HG03097 (cell line): Measurements from ENCODE around the gene GJA5.
"Not testable (repeated sequence)": the region's sequence is repeated elsewhere in the genome, so short reads cannot be mapped to it uniquely, and the experiment has no call there.

ENCODE experiments used
- ATAC-seq: cut with Tn5 transposase; IDR thresholded peaks from one replicate; pipeline ENCODE4 v1.9.1; 2021; ENCODE audit not compliant: unreplicated experiment, low FRiP score

GJA5 gene

DNA sequence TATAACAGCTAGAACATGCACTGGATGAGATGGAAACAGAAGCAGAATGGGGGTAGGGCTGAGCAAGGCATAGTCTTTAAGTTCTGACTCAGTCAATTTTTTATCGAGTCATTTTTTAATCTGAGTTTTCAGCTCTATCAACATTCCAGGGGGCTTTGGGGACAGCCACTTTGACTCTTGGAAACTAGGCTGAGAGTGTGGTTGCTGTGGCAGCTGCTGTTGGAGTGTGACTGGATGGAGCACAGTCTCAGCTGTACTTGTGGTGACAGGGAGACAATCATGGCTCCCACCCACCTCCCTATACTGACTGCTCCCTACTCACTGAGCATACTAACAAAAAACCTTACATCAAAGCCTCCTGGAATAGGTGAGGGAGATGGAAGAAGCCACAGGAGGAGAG, 25.0 kb downstream of the GJA5 start:
- ATAC-seq, result no peak

DNA sequence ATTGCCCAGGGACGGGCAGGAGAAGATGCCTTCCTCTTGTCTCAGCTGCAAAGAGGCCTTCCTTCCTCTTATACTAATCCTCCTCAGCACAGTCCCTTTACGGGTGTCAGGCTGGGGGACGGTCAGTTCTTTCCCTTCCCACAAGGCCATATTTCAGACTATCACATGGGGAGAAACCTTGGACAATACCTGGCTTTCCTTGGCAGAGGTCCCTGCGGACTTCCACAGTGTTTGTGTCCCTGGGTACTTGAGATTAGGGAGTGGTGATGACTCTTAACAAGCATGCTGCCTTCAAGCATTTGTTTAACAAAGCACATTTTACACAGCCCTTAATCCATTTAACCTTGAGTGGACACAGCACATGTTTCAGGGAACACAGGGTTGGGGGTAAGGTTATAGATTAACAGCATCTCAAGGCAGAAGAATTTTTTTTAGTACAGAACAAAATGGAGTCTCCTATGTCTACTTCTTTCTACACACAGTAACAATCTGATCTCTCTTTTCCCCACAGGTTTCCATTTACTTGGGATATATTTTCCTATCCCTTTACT, 26.0 kb downstream of the GJA5 start:
- not testable (repeated sequence) for ATAC-seq

DNA sequence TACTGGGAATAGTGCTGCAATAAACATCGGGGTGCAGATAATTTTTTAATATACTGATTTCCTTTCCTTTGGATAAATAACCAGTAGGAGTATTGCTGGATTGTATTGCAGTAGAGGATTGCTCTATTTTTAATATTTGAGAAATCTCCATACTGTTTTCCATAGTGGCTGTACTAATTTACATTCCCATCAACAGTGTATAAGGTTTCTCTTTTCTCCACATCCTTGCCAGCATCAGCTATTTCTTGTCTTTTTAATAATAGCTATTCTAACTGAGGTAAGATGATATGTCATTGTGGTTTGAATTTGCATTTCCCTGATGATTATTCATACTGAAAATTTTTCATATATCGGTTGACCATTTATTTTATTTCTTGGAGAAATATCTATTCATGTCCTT, 31.1 kb downstream of the GJA5 start:
- ATAC-seq, result no peak

DNA sequence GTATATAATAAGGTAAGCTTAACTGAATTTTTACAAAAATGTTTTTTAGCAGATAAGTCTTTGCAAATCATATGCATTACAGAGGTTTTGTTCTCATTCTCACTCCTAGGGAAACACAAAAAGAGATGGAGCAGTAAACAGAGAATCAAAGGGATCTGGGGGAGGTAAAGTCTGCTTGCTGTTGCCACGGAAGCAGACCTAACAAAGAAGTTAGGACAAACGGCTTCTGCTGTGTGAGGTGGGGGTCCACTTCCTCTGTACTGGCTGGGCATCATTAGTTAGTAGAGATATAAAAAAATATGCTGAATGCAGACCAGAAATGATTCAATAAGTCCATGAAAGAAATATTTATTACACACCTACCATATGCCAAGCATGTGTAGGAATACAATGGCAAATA, 34.2 kb downstream of the GJA5 start:
- no peak for ATAC-seq

DNA sequence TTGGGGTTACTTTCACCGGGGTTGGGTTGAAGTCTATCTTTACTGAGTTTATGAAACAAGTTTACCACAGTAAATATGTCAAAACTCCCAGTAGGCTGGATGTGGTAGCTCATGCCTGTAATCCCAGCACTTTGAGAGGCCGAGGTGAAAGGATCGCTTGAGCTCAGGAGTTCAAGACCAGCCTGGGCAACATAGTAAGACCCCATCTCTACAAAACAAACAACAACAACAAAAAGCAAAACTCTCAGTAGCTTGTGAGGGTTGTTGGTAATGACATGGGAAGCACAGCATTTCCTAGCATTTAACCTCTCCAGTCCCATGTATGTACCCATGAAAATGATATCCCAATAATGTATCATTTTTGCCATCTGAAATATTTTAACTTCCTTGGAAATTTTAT, 34.7 kb downstream of the GJA5 start:
- ATAC-seq, result no peak

DNA sequence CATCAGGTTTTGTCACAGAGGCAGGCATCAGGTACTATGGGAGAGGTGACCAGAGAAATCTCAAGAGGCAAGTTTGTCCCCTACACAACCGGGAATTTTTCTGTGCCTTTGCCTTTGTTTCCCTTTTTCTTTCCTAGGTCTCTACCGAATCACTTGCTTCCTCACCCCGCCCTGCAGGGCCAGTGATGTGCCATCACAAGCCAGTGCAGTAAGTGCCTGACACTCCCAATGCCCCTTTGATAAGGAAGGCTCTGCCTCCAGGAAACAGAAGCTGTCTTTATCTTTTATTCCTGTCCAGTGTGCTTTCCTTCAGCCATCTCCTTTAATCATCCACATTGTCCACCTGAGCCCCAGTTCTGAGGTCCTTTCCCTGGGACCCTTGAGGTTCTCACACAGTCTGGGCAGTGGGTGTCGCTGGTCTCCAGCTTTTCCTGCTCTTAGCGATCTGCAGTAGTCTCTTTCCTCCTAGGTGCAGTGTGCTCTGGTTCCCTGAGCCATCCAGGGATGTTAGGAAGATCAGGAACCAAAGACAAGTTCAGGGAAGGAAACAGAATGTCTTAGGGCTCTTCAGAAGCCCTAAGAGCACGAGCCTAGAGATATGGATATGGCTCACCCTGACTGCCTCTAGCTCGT, 36.6 kb downstream of the GJA5 start:
- ATAC-seq, result no peak

DNA sequence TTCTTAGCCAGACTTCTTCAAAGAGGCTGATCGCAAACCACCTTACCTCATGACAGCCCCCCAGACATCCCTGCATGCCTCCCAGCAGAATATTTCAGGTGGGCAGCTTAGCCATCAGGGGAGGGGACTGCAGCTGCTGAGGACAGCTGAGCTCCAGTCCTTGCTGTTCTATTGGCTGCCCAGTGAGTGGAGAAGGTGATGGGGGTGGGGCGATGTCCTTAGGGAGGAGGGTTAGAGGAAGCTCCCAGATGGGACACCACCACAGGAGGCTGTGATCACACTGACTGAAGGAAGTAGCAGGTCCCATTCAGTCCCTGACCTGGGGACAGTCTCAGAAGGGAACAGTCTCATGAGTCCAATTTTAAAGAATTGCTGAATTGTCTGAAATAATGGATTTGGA, 38.3 kb downstream of the GJA5 start:
- no peak for ATAC-seq

DNA sequence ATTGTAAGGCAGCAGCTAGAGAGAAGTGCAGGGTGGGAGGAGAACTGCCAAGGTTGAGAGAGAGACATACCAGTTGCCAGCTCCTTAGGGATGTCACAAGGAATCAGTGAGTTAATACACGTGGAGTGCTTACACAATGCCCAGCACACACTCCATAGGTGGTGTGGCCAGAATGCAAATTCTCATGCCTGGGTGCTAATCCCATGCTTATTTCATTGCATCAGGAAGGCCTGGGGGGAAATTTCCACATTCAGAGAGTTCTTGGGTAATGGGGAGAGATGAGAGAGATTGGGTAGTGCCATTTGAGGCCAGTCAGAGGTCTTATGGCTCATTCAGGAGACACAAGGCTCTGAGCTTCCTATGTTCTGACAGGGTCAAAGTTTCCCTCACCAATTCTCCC, 38.7 kb downstream of the GJA5 start:
- no peak for ATAC-seq

DNA sequence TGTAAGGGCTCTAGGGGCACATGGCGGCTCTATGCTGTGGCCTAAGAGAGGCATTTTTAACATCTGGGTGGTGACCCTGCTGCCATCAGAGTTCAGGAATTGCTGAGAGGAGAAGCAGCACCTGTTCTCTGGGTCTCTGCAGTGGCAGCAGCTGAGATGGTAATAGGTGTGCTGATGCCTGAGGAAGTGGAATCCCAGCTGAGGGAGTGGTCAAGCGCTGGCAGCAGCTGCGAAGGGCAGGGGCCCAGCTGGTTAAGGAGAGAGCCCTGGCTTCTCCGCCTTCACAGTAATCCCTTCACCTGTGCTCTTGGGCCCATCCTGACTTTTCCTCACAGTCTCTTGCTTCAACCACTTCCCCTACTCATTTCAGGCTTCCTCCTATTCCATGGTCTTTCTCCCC, 39.8 kb downstream of the GJA5 start:
- no peak for ATAC-seq

DNA sequence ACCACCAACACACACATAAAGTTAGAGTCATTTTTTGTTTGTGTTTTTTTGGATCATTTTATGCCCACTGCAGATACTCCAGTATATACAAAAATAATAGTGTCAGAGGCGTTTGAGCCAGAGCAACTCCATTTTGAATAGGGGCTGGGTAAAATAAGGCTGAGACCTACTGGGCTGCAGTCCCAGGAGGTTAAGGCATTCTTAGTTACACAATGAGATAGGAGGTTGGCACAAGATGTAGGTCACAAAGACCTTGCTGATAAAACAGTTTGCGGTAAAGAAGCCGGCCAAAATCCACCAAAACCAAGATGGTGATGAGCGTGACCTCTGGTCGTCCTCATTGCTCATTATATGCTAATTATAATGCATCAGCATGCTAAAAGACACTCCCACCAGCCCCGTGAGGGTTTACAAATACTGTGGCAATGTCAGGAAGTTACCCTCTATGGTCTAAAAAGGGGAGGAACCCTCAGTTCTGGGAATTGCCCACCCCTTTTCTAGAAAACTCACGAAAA, 40.6 kb downstream of the GJA5 start:
- ATAC-seq, result no peak

DNA sequence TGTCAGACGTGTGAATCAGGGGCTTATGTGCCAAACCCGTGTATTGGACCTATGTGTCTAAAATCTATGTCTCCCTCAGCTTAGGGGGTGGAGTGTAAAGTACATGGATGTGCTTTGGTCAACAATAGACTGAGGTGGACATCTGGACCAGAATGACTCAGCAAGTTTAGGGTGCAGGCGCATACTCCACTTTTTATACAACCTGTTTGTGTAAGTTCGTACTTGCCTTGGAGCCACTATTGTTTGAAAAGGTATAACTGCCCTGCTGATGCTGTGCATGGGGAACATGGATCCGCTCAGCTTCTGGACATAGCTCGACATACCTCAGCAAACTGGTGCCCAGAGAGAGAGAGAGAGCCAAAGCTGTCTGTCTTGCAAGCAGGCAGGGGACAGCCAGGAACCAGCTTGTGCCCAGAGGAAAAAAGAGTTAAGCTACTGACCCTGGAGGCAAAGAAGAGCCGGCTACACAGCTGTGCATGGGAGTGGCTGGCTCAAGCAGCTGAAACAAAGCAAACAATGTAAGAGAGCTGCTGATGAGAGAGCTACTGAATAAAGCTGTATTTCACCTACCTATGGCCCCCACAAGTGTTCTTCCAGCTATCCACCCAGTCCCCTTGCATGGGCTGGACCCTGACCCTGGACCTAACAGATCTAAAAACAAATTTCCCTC, 41.2 kb downstream of the GJA5 start:
- ATAC-seq, result no peak

DNA sequence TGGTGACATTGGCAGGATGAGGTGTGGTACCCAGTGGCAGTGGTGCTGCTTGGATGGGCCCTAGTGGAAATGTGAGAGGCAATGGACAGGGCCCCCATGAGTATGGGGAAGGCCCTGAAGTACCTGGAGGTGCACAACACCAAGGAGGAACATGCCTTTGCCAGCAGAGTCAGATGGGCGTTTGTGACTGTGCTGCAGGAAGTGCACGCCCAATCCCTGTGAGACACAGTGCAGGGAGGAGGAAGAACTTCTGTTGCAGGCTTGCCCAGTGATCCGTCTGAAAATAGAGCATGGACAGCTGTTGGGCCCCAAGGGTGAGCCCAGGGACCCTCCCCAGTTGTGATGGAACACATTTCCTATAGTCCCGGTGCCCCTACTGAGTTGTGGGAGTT, 42.7 kb downstream of the GJA5 start:
- no peak for ATAC-seq

DNA sequence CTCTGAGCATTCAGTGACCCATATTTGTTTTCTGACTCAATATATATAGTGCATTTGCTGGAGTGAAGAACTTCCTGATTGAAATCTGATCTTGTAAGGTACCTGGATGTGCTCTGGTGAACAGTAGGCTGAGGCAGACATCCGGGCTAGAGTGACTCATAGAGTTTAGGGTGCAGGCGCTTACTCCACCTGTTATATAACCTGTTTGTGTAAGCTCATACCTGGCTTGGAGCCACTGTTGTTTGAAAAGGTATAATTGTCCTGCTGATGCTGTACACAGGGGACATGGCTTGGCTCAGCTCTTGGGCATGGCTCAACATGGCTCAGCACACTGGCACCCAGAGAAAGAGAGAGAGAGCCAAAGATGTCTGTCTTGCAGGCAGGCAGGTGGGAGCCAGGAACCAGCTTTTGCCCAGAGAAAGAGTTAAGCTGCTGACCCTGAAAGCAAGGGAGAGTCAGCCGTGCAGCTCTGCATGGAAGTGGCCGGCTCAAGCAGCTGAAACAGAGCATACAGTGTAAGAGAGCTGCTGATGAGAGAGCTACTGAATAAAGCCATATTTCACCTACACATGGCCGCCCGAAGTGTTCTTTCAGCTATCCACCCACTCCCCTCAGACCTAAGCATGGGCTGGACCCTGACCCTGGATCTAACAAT, 43.2 kb downstream of the GJA5 start:
- ATAC-seq, result no peak

DNA sequence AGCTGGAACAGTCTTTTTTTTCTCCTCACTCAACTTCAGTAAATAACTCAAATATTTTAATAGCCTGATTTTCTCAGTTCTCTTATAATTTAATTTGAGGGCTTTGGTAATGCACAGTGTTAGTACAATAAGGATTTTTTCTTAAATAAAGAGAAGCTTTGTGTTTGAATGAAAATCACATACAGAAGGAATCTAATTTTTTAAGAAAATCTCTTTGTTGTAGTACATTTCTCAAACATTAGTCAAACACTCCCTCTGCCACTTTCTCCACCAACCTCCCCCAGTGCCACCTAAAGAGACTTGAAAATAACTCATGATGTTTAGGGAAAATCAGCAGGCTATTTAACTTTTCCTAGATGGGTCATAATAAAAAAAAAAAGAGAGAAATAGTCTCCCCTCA, 47.8 kb downstream of the GJA5 start:
- ATAC-seq, result no peak
